ENCODE data around the gene MCTP1.

Gene MCTP1

DNA sequence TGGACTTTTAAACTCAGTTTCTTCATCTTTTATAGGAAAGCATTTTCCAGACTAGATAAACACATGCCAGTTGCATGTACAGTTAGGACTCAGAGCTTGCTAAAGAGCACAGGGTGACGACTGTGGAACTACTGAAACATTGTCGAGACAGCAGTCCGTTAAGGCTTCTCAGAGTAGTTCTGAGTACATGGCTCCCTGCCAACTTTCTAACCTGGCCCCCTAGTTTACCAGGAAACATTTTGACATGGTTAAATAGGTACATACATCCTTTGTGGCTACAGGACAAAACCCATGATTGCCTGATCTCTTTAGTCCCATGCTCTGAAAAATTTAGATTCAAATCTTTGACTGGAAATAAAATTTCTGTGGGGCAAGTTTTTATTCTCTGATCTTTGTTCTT lies 536.7 kb downstream of the MCTP1 start:
- no peak for DNase-seq

DNA sequence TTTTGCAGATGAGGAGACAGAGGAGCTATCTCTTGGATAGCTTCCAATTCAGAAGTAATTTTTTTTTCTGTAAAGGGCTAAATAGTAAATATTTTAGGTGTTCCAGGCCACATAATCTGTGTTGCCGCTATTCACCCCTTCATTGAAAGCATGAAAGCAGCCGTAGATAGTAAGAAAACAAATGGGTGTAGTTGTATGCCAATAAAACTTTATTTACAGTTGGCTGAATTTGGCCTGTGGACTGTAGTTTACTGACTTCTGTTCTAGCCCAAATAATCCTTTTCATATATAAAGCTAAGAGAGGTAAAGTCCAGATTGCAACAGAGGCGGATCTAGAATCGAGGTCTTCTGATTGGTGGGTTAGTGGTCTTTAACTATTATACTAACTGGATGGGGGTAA lies 537.5 kb downstream of the MCTP1 start:
- DNase-seq, result no peak

DNA sequence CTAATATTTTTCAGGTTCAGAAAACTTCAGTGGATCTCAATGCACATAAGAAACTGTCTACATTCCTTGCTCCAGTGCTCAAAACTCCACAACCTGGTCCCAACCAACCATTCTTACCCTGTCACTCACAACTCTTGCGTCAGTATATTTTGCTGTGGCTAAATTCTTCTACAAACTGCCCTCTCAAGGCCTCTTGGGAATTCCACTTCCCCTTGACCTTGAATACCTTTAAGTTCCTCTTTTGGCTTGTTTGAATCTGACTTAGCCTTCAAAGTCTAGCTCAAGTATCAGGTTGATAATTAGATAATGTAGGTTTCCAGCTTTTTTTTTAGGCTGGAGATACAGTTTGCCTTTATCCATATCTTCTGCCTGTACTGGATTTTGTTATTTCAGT lies 538.2 kb downstream of the MCTP1 start:
- DNase-seq, result no peak

DNA sequence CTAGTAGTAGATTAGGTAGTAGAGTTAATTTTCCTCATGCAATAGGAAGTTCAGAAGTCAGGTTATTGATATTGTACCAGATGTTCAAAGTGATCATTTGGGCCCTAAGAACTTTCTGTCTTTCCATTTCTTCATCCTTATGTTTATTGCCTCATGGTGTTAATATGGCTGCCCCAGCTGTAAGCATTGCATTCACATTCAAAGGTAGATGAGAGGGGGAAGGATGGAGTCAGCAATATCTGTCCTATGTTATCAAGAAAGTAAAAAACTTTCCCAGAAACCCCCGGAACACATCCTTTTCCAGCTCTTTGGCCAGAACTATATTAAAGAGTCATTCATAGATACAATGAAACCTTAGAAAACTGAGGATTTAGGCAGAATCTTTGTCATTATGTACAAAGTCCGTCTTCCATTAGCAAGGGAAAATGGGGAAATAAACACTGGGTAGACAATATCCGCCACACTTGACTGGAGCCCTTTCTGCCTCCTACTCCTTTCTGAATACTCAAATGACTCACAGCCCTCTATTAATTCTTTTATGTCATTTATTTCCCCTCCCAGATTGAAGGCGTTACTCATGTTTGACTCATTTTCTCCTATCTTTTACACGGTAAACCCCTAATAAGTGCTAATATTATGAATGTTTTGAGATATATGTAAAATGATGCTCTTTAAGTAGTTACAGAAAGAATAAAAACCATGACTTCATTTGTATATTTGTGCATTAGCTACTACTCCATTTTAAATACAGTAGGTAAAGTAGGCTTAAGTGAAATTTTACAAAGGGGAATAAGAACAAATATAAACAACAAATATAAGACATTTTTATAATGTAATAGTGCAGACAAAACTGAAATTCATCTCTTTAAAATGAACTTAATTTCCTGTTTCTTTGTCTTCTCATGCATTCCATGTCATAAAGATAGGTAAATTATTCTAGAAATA lies 538.8 kb downstream of the MCTP1 start:
- DNase-seq, result no peak

DNA sequence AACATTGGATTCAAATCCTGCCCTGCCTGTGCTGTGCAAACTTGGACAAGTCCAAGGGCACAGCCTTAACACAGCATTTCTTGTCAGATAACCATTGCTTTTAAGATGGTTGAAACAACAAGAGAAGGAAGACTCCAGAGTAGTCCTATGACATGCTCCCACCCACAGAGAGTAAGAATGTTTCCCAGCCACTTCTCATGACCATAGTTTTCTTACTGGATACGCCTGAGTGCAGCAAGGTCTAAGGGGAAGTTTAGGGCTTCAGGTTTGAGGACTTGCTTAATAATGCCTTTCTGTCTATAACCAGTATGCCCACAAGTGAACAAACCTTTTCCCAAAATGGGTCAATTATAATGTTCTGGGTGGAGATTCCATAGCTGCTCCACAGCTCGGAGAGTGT lies 540.0 kb downstream of the MCTP1 start:
- no peak for DNase-seq

DNA sequence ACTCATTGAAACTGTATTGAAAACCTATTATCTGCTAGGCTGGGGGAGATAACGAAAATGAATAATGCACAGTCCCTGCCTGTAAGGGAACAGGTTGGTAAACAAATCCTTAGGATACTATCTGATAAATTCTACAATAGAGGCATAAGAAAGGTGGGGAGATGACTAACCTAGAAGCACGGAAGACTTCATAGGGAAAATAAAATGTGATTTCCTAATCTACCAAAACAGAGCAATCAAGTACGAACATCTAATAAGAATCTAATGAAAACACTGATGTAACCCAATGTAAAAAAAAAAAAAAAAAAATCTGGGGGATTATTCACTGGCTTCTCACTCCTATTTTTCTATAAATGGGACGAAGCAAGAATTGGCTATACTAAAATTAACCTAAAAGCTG lies 542.0 kb downstream of the MCTP1 start:
- DNase-seq, result no peak

DNA sequence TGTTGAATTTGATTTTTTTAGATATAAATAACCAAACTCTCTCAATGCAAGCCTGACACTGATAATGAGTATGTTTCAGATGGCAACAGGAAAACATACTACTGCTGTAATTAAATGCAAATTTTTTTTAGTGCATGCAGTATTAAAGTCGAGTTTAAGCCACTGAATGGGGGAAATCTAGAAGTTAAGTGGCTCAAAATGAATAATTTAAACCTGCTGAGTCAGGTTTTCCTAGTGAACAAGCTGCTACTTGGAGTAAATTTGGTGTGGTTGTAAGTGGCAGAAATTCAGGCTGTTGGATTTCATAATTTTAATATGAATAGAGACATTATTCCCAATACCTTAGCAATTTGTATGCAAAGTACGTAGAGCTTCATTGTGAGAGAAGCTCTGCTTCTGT lies 544.6 kb downstream of the MCTP1 start:
- DNase-seq, result no peak

DNA sequence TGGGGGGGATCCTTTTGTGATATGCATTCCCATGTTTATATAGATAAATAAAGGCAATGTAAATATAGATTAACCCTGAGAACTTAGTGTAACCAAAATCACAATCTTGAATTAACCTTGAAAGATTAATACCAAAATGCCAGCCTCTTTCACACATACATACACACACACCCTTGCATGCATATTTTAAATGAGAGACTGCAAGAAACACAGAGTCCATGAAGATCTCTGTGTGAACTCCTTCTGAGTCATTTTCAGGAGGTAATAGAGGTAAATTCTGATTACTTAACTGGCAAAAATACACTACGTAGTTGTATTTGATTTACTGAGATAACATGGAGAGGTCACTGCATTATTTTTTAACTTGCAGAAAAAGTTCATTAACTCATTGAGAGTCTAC lies 548.4 kb downstream of the MCTP1 start:
- no peak for DNase-seq

DNA sequence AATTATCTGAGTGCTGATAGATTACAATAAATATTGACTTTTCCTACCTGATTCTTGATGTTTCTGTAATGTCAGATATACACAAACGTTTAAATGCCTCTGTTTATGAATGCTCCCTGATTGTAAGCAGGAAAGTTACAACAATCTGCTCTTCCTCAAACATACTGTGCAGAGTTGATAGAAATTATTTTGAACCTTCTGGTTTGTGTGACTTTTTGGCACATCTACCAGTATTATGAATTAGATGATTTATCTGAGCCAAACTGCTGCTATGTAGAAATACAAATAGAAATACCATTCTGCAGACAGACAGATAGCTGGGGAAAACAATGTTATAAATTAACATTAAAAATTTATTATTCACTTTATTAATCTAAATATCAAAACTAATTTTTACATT lies 553.4 kb downstream of the MCTP1 start:
- DNase-seq, result no peak

DNA sequence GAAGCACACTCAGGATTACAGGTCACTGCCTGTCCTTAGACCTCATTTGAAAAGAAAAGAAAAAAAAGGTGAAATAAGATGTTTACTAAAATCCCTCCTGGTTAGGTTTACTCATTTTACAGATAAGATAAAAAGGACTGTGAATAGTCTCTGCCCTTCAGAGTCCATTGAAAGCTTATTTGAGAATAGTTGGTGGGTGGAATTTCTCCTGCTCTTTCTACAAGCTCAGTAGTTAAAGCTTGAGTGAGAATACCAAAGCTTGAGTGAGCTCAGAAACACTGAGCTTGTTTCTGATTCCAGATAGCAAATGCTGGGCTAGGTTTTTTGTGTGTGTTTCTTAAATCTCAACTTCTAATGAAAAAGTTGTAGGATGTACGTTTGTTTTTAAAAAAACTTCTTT lies 559.8 kb downstream of the MCTP1 start:
- DNase-seq, result no peak

DNA sequence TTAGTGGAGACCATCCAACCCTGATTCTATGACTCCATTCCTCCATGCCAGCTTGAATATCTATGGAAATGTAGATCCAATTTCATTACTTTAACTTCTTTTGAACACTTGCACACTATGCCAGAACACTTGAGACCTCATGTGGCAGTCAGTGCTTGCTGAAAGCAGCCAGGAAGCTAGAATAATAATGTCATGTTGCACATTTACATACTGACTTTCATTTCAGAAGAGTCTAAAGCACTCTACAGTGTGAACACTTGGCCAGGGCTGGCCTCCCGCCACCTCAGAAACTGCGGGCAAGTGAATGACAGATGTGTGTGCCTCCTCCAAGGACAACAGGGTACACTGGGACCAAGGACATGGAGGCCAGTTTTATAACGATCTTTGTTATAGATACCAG lies 569.1 kb downstream of the MCTP1 start:
- DNase-seq, result no peak

DNA sequence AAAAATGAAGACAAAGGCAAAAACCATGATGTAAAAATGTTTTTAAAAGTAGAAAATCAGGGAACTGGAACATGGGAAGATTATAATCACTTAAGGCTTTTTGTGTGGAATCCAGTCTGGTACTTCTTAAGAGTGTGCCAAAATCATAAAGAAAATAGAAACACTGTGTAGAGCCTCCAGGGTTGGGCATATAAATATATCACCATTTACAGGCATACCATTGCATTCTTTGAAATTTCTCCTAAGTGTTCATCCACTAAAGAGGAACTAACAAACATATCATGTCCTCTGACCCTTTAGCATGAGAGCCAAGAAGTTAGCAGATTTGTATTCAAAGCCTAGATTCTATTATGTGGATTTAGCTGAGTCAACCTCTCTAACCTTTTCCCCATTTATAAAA lies 573.1 kb downstream of the MCTP1 start:
- DNase-seq, result no peak

DNA sequence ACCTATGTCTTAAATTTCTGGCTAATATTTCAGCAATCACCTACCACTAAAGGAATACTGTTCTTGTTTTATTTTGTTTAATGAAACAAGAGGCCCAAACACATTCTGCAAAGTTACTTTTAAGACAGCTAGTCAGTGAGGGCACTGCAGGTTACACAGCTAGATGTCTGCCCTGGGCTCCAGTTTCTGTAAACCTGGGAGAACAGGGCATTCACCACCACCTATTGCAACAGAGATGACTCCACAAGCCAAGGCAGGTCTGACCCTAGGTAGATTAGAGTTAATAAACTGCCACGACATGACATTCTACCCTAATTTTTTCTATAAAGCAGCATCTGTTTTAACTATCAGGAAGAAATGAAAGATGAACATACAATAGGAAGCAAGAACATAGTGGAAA lies 575.6 kb downstream of the MCTP1 start:
- no peak for DNase-seq

DNA sequence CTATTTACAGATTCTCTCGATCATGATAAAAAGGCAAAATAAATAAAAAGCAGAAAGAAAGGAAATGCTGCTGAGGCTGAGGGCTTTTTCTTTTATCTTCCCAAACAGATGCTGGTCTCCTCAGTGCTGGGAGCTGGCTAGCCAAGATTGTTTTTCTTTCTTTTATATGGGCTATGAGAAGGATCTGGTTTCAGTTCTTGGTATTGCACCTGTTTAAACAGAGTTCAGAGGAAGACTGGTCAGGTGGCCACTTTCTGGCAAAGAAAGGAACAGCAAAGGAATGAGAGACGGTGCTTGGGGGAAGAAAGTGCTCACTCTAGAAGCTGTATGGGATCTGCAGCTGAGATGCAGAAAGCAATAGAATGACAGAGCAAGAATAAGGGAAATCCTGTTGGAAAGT lies 577.5 kb downstream of the MCTP1 start:
- no peak for DNase-seq

DNA sequence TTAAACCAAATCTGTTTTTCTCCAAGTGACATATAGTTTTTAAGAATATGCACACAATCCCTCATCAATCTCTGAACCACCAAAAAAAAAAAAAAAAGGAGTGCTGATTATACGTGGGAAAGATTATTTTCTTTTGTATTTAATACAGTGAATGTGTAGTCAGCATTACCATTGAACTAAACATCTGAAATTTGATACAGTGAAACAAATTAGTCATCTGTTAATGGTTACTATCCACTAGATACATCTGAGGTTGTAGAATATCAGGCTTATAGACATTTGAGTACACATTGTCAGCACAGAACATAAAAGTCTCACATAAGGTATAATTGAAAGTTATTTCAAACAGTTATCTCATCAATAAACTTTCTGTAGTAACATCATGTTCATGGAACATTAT lies 579.5 kb downstream of the MCTP1 start:
- DNase-seq, result no peak

DNA sequence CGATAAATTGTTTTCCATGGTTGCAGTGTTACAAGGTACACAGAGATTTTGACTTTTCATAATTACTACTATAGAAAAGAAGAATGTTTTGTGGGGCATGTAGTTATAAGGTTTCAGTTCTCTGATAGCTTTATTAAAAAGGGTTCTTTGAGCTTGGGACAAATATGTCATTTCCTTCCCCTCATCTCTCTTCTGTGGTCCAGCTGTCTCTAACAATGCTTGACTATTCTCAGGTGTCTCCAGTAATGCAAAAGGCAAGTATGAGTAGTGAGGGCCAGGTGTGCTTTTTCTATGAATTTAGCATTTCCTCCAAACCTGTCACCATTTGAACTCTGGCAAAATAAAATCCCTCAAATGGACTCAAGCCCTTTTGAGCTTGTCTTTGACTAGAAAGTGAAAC lies 582.2 kb downstream of the MCTP1 start:
- no peak for DNase-seq

DNA sequence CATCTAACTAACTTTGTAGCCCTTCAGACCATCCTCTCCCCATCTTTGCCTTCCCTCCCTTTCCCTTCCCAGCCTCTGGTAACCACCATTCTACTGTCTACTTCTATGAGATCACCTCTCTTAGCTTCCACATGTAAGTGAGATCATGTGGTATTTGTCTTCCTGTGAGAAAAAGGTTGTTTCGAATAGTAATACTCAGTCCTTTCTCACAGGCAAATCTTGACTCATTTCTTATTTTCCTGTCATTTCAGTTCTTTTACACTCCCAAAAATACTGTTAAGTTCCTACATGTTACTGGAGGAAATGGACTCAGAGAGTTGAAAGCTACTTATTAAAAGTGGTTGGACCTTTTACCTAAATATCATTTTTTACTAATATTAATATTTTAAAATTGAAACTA lies 584.3 kb downstream of the MCTP1 start:
- DNase-seq, result no peak

DNA sequence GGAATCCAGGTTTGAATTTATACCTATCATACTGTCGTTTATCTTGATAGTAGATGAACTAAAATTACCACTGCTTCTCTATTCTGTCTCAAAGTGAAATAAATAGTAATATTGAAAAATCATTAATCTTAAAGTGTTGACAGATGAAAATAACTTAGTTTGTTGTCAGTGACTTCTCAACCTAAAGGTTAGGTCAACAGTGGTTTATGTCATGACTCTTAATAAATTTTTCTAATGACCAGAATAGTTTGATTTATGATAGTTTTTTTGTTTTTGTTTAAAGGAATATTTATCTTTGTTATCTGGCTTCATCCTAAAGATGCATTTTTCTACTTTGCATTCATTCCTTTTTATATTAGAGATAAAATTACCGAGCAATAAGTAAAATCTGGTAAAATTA lies 585.3 kb downstream of the MCTP1 start:
- DNase-seq, result no peak

DNA sequence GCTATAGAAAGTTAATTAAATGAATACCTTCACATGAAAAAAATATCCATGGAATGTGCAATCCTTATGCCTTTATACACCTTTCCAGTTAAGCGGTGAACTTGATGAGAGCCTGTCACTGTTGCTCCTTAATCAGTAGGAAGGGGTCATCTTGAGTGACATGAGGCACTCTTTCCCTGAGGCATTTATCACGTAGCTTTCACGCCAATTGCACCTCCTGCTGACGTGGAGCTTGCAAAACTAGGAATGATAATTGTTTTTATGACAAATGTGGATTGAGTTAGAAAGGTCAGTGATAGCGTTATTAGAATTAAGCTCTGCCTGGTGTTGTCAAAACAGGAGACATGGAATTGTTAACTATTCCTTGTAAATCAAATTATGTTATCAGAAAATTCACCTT lies 586.7 kb downstream of the MCTP1 start:
- no peak for DNase-seq

DNA sequence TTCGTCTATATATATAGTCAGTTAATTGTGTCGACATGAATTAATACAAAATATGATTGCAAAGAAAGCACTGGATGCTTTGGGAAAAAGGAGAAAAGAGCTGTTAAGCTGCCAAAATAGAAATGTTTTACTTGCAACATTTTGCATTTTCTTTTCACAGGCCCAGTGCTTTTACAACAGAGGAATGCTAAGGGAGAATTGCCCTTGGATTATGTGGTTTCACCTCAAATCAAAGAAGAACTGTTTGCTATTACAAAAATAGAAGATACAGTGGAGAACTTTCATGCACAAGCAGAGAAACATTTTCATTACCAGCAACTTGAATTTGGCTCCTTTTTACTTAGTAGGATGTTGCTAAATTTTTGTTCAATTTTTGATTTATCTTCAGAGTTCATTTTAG lies 590.2 kb downstream of the MCTP1 start:
- no peak for DNase-seq

DNA sequence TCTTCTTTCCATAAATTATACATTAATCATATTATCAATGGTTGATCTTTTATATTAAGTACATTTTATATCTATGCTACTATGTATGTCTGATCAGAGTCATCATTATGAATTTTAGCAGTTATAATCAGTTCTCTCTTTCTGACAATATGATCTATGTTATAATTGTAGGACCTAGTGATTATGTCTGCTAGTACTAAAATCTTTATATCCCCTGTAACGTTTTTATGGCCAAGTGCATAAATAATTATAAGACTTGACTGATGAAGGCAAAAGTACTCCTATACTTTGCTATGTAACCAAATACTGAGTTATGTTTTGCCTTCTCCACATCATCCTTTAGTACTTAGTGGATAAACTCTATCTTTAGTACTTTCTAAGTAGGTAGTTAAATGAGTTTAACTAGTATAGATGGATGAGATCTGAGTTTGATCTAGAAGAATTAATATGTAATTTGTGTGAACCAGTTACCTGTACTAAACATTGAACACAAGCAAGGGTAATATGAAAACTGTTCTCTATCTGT lies 591.0 kb downstream of the MCTP1 start:
- DNase-seq, result no peak

DNA sequence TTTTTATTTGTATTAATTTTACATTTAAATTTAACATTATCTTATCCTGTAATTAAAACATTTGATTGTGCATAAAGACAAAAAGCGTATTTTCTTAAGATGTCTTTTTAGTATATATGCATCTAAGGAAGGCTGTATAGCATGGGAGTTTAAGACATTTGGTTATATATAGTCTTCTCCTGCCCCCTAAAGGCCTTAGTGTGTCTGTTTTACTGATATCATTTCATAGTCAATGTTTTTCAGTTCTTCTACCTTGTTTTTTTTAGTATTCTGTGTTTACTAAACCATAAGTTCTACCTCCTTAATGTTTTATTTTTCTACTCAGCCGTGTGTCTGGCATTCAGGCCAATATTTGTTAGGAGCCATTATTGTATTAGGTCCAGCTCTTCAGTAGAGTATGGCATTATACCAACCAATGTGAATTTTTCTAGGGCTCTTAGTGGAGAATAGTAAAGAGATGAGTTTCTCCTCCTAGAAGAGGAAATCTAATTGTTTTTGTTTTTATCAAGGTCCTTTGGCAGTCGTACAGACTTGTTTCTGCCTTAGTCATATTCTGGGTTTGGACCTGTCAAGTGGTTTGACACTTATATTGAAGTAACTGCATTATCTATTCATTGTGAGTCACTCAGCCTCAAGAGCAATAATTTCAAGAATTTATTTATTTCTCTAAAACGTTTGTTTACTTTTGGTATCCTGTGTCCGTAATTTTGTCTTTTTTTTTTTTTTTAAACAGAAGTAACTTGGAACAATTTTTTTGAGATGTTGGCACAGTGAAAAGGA lies 591.7 kb downstream of the MCTP1 start:
- DNase-seq, result no peak

DNA sequence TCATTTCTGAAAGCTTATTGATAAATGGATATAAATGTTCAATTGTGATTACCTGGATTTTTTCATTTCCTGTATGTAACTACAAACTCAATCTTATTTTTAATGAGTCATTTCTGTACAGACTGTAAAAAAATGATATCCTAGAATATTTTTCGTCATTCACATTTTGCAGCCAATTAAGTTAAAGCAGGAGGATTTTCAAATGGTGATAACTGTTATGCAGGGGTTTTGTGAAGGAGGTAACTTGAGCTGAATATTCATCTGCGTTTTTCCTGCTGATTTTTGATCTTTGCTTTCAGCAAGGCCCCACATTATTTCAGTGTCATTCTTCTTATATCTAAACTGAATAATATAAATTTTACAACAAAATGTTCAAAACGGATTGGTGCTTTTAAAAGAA lies 592.3 kb downstream of the MCTP1 start:
- DNase-seq, result no peak

DNA sequence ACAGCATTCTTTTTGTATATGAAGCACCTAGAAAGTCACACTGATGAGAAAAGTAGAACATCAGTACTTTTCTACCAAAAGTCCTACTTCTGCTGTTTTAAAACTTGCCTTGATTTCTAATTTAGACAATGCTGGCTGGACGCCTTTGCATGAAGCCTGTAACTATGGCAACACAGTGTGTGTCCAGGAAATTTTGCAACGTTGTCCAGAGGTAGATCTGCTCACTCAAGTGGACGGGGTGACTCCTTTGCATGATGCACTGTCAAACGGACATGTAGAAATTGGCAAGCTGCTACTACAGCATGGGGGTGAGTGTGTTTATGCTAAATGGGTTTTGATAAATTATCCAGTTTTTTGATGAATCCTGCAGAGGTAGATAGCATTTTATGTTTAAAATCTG lies 592.9 kb downstream of the MCTP1 start:
- DNase-seq, result no peak

All from NCI-H1436 treated with DMSO at 0.1 percent for 48 hours (cell line).